ENCODE results near the gene ZBP1.

GRCh38 chr20:57598060-57598459, 22.2 kb downstream of the ZBP1 start:
- TF ChIP-seq, protein P1, sequence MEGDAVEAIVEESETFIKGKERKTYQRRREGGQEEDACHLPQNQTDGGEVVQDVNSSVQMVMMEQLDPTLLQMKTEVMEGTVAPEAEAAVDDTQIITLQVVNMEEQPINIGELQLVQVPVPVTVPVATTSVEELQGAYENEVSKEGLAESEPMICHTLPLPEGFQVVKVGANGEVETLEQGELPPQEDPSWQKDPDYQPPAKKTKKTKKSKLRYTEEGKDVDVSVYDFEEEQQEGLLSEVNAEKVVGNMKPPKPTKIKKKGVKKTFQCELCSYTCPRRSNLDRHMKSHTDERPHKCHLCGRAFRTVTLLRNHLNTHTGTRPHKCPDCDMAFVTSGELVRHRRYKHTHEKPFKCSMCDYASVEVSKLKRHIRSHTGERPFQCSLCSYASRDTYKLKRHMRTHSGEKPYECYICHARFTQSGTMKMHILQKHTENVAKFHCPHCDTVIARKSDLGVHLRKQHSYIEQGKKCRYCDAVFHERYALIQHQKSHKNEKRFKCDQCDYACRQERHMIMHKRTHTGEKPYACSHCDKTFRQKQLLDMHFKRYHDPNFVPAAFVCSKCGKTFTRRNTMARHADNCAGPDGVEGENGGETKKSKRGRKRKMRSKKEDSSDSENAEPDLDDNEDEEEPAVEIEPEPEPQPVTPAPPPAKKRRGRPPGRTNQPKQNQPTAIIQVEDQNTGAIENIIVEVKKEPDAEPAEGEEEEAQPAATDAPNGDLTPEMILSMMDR (IDR thresholded peaks at IDR 0.05; ENCODE audit: low read length) = no peak
- TF ChIP-seq EZH2 (optimal IDR thresholded peaks at IDR 0.05; ENCODE audit: low read depth, low read length) (no peak), EZH2phosphoT487 (IDR thresholded peaks at IDR 0.05; ENCODE audit: low read length) (no peak)
